NCI-H82 treated with DMSO at 0.1 percent for 48 hours (cell line): ENCODE measurements around the gene UPP2.

Experiments used
- DNase-seq: peaks from one replicate; lab custom pipeline; 2025; ENCODE audit not compliant: unreplicated experiment; lab: John Stamatoyannopoulos, UW

UPP2 gene

GRCh38 chr2:158135096-158135495 is 33.4 kb downstream of the UPP2 start:
- no peak for DNase-seq

GRCh38 chr2:158138255-158138654 is 36.6 kb downstream of the UPP2 start:
- no peak for DNase-seq

- no peak for DNase-seq
Measured at GRCh38 chr2:158140201-158140600, 38.5 kb downstream of the UPP2 start.

DNA sequence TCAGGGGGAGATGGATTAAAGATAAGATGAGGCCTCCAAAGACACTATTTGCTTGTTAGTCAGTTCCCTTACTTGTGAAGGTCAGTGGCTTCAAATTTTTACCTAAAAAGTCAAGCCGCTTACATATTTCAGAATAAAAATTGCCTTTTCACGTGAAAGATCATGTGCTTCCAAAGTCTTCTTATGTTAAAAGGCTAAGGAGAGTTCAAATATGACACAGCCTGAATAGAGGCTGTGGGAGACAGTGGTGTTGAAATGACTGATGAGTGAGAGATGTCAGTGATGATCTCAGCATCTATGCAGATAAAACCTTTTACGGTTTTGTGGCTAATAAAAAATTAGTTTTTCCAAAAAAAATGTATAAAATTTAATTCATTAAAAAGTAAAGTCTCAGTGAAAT is 40.5 kb downstream of the UPP2 start:
- no peak for DNase-seq

- no peak for DNase-seq
Measured at GRCh38 chr2:158142568-158143332, 41.1 kb downstream of the UPP2 start.

- no peak for DNase-seq
Measured at GRCh38 chr2:158143703-158144360, 42.2 kb downstream of the UPP2 start.

DNA sequence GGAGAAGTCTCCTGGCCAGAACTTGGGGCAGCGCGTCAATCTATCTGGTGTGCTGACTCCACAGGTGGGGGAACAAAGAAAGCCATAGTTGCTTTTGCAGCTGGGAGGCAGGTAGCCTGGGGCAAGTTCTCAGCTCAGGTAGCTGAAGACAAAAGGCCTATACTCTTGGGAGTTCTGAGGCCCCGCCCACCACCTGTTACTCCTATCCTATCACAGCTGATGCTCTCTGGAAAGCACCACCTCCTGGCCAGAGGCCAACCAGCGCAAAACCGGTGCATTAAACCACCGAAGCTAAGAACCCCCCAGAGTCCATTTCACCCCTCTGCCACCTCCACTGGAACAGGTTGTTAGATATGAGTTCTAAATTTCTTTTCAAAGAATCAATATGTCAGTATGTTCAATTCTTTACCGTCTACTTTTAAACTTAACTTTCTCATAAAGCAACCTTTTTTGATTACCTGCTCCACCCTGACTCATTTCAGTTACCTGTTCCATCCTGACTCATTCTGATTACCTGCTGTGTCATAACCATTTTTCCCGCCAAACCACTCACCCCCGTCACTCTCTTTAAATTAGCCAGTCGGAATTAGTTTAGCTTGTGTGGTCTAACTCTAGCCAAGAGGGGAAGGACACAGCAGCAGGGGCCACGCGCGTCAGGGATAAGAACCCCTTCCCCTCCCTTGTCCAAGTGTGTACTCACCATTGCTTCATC is 43.4 kb downstream of the UPP2 start:
- no peak for DNase-seq

- no peak for DNase-seq
Measured at GRCh38 chr2:158153270-158154015, 51.8 kb downstream of the UPP2 start.

DNA sequence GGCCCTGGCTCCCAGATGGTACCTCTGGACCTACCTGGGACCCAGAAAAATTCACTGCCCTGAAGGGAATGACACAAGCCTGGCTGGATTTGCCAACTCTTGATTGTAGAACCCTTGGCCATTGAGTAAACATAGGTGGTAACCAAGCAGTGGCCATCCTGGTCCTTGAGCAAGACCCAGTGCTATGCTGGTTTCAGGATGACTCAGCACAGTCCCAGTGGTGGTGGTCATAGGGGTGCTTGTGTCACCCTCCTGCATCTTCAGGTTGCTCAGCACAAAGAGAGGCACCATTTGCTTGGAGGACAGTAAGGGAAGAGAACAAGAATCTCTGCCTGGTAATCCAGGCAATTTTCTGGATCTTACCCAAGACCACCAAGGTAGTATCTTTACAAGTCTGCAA is 52.9 kb downstream of the UPP2 start:
- DNase-seq, result no peak

- no peak for DNase-seq
Measured at GRCh38 chr2:158172719-158173118, 71.0 kb downstream of the UPP2 start.

DNA sequence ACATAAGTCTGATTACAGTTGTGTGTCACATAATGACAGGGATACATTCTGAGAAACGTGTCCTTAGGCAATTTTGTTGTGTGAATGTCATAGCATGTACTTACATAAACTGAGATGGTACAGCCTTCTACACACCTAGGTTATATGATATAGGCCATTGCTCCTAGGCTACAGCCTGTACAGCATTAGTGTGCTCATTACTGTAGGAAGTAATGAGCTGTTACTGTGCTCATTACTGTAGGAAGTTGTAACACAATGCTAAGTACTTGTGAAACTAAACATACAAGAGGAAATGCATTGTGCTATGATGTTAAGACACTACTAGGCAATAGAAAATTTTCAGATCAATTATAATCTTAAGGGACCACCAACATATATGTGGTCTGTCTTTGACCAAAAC is 72.8 kb downstream of the UPP2 start:
- DNase-seq, result no peak

DNA sequence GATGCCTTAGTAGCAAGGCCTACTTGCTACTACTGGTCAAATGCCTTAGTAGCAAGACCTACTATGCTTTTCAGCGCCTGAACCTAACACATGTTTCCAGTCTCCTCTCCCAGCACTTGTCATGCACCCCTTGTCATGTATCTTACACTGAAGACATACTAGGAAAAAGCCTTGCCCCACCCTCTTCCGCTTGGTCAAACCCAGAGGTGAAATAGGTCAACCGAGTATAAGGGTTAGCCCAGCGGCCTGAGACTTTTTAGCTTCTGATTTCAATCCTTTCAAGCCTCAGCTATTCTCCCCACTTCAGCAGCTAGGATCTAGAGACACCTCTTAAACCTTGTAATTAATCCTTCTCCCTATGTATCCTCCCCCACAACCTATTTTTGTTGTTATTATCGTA is 73.3 kb downstream of the UPP2 start:
- no peak for DNase-seq

DNA sequence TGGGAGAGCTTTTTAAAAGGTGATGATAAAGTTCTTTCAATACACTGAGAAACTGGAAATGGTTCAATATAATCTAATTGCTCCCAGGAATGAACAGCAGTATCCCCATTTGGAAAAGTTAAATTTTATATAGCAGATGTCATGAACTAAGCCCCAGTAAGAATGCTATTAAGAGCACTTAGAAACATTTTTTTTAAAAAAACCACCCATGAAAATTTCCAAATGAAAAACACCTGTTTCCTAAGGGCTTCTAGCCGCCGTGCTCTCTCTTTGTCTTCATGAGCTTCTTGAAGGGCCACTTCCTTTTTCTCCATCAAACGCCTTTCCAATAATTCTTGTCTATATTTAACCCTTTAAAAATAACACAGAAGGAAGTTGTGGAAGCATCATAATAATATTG is 77.0 kb downstream of the UPP2 start:
- no peak for DNase-seq

GRCh38 chr2:158179660-158180059 is 78.0 kb downstream of the UPP2 start:
- DNase-seq, result no peak

DNA sequence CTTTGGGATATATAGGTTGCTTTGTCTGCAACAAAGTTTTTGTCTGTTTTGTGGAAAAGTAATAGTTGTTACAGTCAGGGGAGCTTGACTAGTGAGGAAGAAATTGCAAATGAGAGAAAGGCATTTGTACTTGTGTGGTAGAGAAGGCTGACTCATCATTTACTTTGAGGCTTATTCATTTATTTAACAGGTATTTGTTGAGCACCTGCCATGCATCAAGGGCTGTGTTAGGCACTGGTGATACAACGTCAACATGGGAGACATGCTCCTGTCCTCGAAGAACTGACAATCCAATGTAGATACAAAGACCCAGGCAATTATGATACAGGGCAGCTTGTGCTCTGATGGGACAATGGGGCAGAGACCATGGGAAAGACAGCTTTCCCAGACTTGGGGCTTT is 79.5 kb downstream of the UPP2 start:
- no peak for DNase-seq

DNA sequence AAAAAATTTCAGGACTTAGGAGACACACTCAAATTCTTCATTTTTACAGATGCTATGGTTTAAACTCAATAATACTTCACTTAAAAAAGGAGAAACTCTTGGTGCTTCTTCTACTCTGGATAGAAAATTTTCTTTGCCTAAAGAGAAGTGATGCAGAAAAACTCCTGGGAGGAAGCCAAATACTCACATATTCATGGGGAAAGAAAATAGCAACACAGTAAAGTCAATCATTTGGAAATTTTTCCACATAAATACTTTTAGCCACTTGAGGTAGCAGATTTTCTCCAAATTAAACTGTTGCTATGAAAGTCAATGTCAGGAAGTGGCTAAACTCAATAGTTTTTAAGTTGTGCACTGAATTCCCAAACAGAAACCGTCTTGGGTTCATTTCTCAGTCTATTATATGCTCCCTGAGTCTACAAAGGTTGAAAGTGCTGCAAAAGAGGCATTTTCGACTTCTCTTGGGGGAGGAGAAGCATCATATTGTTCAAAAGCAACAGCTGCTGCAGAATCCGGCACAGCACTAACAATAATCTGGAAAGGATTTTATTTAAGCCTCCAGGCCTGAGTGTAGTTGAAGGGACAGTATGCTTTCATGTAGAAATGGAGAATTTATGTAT is 81.1 kb downstream of the UPP2 start:
- DNase-seq, result no peak

- DNase-seq, result no peak
Measured at GRCh38 chr2:158184001-158184400, 82.3 kb downstream of the UPP2 start.

DNA sequence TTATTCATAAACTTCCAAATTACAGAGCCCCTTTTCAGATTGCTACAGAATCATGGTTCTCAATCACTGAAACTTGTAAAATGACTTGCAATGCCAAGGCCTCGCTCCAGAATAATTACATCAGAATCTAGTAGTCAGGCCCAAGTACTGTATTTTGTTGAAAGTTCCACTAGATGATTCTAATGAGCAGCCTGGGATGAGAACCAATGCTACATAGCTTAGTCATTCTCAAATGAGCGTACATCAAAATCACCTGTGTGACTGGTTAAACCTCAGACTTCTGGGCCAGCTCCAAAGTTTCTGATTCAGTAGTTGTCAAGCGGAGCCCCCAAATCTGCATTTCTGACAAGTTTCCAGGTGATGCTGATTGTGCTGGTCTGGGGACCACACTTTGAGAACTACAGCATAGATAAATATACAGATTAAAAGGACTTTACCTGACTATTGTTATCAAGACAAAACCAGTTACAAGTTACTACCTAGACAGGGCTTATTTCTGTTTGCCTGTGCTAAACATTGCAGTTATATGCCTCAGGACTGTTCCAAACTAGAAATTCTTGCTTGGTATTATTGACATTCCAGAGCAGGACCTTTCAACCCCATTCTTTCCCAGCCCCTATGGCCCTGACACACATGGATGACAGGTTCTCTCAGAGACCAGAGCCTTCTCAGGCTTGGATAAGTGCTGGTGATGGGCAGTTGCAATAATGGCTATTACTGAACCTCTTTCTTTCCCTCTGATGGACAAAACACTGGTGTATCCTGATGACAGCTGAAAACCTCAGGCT is 83.1 kb downstream of the UPP2 start:
- no peak for DNase-seq
